ENCODE measurements around the gene THSD7B.

GRCh38 chr2:137547842-137548241 is 782.5 kb downstream of the THSD7B start:
- TF ChIP-seq TCF12 (IDR thresholded peaks at IDR 0.05; ENCODE audit: low read depth) = no peak
- TF ChIP-seq REST (IDR thresholded peaks at IDR 0.05; ENCODE audit: low read depth) = no peak
- no peak for TF ChIP-seq TEAD4 (IDR thresholded peaks at IDR 0.05)
